Activated CD8-positive, alpha-beta memory T cell treated with anti-CD3 and anti-CD28 coated beads, Interleukin-2, amount 10 ng/mL, durations not matched to agents 7 days and 5 days (primary cell): ENCODE data around the gene MRPL33. TPM values are rescaled to one million over a fixed set of nuclear protein-coding genes. Genes with fewer than 3 reads are reported as not detected.

ENCODE experiments used
- ATAC-seq: fragments of 150-1000 bp; cut with Tn5 transposase; one replicate; pipeline ENCODE4 v1.10.0; 2021; ENCODE audit warnings: moderate library complexity
- CTCF ChIA-PET: fragments of 350-600 bp; sonication (Branson Sonifier 250); formaldehyde crosslinking; loops from one replicate; lab custom pipeline; 2021; ENCODE audit warnings: antibody characterized with exemption; lab: Charles Lee
- DNase-seq: peaks from one replicate; pipeline ENCODE4 v3.0.0-alpha.2; 2020
- H3K27ac Mint-ChIP-seq: one replicate; pipeline ENCODE4 v1.8.0; 2021; ENCODE audit warnings: mild to moderate bottlenecking, mixed read lengths
- H3K27me3 Mint-ChIP-seq: one replicate; pipeline ENCODE4 v1.8.0; 2021; ENCODE audit warnings: mixed read lengths
- H3K36me3 Mint-ChIP-seq: one replicate; pipeline ENCODE4 v1.8.0; 2021; ENCODE audit warnings: mild to moderate bottlenecking, mixed read lengths
- H3K4me1 Mint-ChIP-seq: one replicate; pipeline ENCODE4 v1.8.0; 2021; ENCODE audit warnings: mixed read lengths
- H3K4me3 Mint-ChIP-seq: one replicate; pipeline ENCODE4 v1.8.0; 2021; ENCODE audit warnings: mild to moderate bottlenecking, moderate library complexity, mixed read lengths
- H3K9me3 Mint-ChIP-seq: one replicate; pipeline ENCODE4 v1.8.0; 2022; ENCODE audit warnings: low read depth, mixed read lengths
- total RNA-seq, 2 experiments: library from RNA; stranded (reverse); gene quantifications; one replicate each; pipeline ENCODE4 v1.2.3, GENCODE V29; 2021

The MRPL33 gene
- total RNA-seq, 2 experiments from 2014 or later = 49.0 to 62.0 TPM

- Mint-ChIP-seq H3K9me3 (no peaks in the 10 kb centered on the region), H3K36me3 (peaks cover 3% of the 10 kb centered on the region), H3K4me3 (no peak overlapping the region), H3K27me3 (no peaks in the 10 kb centered on the region), H3K27ac (no peak overlapping the region), H3K4me1 (peaks cover 5% of the 10 kb centered on the region)
- ATAC-seq (no peak), DNase-seq (no peak)
- CTCF ChIA-PET = no interaction called here
Observed at GRCh38 chr2:27796791-27797765, 25.6 kb downstream of the MRPL33 start.

GRCh38 chr2:27797841-27798240, 26.3 kb downstream of the MRPL33 start:
- peaks cover 3% of the 10 kb centered on the region for H3K36me3 Mint-ChIP-seq
- DNase-seq (no peak), ATAC-seq (no peak)
- no peaks in the 10 kb centered on the region for H3K4me1 Mint-ChIP-seq
- H3K9me3 Mint-ChIP-seq = no peaks in the 10 kb centered on the region
- H3K4me3 Mint-ChIP-seq = no peak overlapping the region
- CTCF ChIA-PET = no interaction called here
- no peaks in the 10 kb centered on the region for H3K27me3 Mint-ChIP-seq
- H3K27ac Mint-ChIP-seq = peak overlapping the region; percentile 2

GRCh38 chr2:27798486-27798885, 27.0 kb downstream of the MRPL33 start:
- Mint-ChIP-seq H3K4me1 (no peaks in the 10 kb centered on the region), H3K27ac (no peak overlapping the region), H3K4me3 (no peak overlapping the region), H3K36me3 (peaks cover 3% of the 10 kb centered on the region), H3K27me3 (no peaks in the 10 kb centered on the region), H3K9me3 (no peaks in the 10 kb centered on the region)
- DNase-seq (no peak), ATAC-seq (no peak)
- CTCF ChIA-PET = interaction anchor here (1.1 kb wide), 1 partner anchor 11 kb away, joined by 4 read pairs; no protein-coding TSS in a partner anchor

GRCh38 chr2:27798948-27799645, 27.6 kb downstream of the MRPL33 start:
- Mint-ChIP-seq H3K9me3 (no peaks in the 10 kb centered on the region), H3K27ac (no peak overlapping the region), H3K4me3 (no peak overlapping the region), H3K27me3 (no peaks in the 10 kb centered on the region), H3K4me1 (no peaks in the 10 kb centered on the region), H3K36me3 (peaks cover 1% of the 10 kb centered on the region)
- CTCF ChIA-PET = interaction anchor here (1.1 kb wide), 1 partner anchor 11 kb away, joined by 4 read pairs; no protein-coding TSS in a partner anchor
- ATAC-seq (no peak), DNase-seq (no peak)

GRCh38 chr2:27799646-27800010, 28.1 kb downstream of the MRPL33 start:
- H3K27ac Mint-ChIP-seq = no peak overlapping the region
- no peaks in the 10 kb centered on the region for H3K27me3 Mint-ChIP-seq
- ATAC-seq (no peak), DNase-seq (no peak)
- CTCF ChIA-PET = interaction anchor here (1.1 kb wide), 1 partner anchor 10 kb away, joined by 4 read pairs; no protein-coding TSS in a partner anchor
- no peaks in the 10 kb centered on the region for H3K9me3 Mint-ChIP-seq
- no peak overlapping the region for H3K4me3 Mint-ChIP-seq
- no peaks in the 10 kb centered on the region for H3K4me1 Mint-ChIP-seq
- H3K36me3 Mint-ChIP-seq = peaks cover 1% of the 10 kb centered on the region

GRCh38 chr2:27800856-27801255, 29.3 kb downstream of the MRPL33 start:
- Mint-ChIP-seq H3K27ac (no peak overlapping the region), H3K4me3 (no peak overlapping the region), H3K9me3 (no peaks in the 10 kb centered on the region), H3K27me3 (no peaks in the 10 kb centered on the region), H3K4me1 (no peaks in the 10 kb centered on the region), H3K36me3 (peaks cover 1% of the 10 kb centered on the region)
- CTCF ChIA-PET = no interaction called here
- ATAC-seq (no peak), DNase-seq (no peak)

- Mint-ChIP-seq H3K4me1 (no peaks in the 10 kb centered on the region), H3K27ac (no peak overlapping the region), H3K27me3 (no peaks in the 10 kb centered on the region), H3K4me3 (no peak overlapping the region), H3K9me3 (no peaks in the 10 kb centered on the region), H3K36me3 (peaks cover 1% of the 10 kb centered on the region)
- ATAC-seq = no peak
- CTCF ChIA-PET = no interaction called here
- no peak for DNase-seq
Observed at GRCh38 chr2:27802547-27802946, 31.0 kb downstream of the MRPL33 start.

- CTCF ChIA-PET = no interaction called here
- Mint-ChIP-seq H3K36me3 (peaks cover 1% of the 10 kb centered on the region), H3K4me3 (no peak overlapping the region), H3K27me3 (no peaks in the 10 kb centered on the region), H3K9me3 (no peaks in the 10 kb centered on the region), H3K4me1 (no peaks in the 10 kb centered on the region), H3K27ac (no peak overlapping the region)
- DNase-seq (no peak), ATAC-seq (no peak)
Observed at GRCh38 chr2:27803046-27803445, 31.5 kb downstream of the MRPL33 start.

GRCh38 chr2:27804146-27804545, 32.6 kb downstream of the MRPL33 start:
- no peak overlapping the region for H3K4me3 Mint-ChIP-seq
- H3K9me3 Mint-ChIP-seq = no peaks in the 10 kb centered on the region
- H3K4me1 Mint-ChIP-seq = no peaks in the 10 kb centered on the region
- H3K27ac Mint-ChIP-seq = no peak overlapping the region
- DNase-seq = no peak
- no peaks in the 10 kb centered on the region for H3K36me3 Mint-ChIP-seq
- CTCF ChIA-PET = no interaction called here
- no peaks in the 10 kb centered on the region for H3K27me3 Mint-ChIP-seq
- ATAC-seq = no peak

- ATAC-seq (no peak), DNase-seq (no peak)
- Mint-ChIP-seq H3K4me3 (no peak overlapping the region), H3K36me3 (no peaks in the 10 kb centered on the region), H3K4me1 (peaks cover 3% of the 10 kb centered on the region), H3K27me3 (no peaks in the 10 kb centered on the region), H3K9me3 (no peaks in the 10 kb centered on the region), H3K27ac (no peak overlapping the region)
- CTCF ChIA-PET = interaction anchor here (0.8 kb wide), 1 partner anchor 12 kb away, joined by 3 read pairs; no protein-coding TSS in a partner anchor
Observed at GRCh38 chr2:27805180-27805579, 33.7 kb downstream of the MRPL33 start.

- CTCF ChIA-PET = interaction anchor here (0.7 to 1.0 kb wide), 2 partner anchors 51 to 646 kb away, joined by 3 read pairs; no protein-coding TSS in a partner anchor
Observed at GRCh38 chr2:27806311-27807059, 35.0 kb downstream of the MRPL33 start.

GRCh38 chr2:27807476-27807875, 36.0 kb downstream of the MRPL33 start:
- no peak for ATAC-seq
- Mint-ChIP-seq H3K27ac (no peak overlapping the region), H3K9me3 (no peaks in the 10 kb centered on the region), H3K4me1 (peaks cover 13% of the 10 kb centered on the region), H3K27me3 (no peaks in the 10 kb centered on the region), H3K36me3 (peaks cover 2% of the 10 kb centered on the region), H3K4me3 (no peak overlapping the region)
- CTCF ChIA-PET = interaction anchor here (0.7 to 1.0 kb wide), 2 partner anchors 50 to 645 kb away, joined by 3 read pairs; no protein-coding TSS in a partner anchor
- no peak for DNase-seq

More at GRCh38 chr2:27806311-27807059, 35.0 kb downstream of the MRPL33 start:
- Mint-ChIP-seq H3K4me1 (peaks cover 8% of the 10 kb centered on the region), H3K36me3 (no peaks in the 10 kb centered on the region), H3K4me3 (no peak overlapping the region), H3K27ac (no peak overlapping the region), H3K27me3 (no peaks in the 10 kb centered on the region), H3K9me3 (no peaks in the 10 kb centered on the region)
- DNase-seq (no peak), ATAC-seq (no peak)

GRCh38 chr2:27808418-27808817, 36.9 kb downstream of the MRPL33 start:
- no peak overlapping the region for H3K27ac Mint-ChIP-seq
- H3K9me3 Mint-ChIP-seq = no peaks in the 10 kb centered on the region
- no peak for ATAC-seq
- CTCF ChIA-PET = no interaction called here
- H3K4me1 Mint-ChIP-seq = peaks cover 13% of the 10 kb centered on the region
- H3K27me3 Mint-ChIP-seq = no peaks in the 10 kb centered on the region
- peaks cover 2% of the 10 kb centered on the region for H3K36me3 Mint-ChIP-seq
- no peak overlapping the region for H3K4me3 Mint-ChIP-seq
- no peak for DNase-seq
